Measurements from ENCODE around the gene LMX1B.
"Not testable (repeated sequence)": the region's sequence is repeated elsewhere in the genome, so short reads cannot be mapped to it uniquely, and the experiment has no call there.

Gene LMX1B

GRCh38 chr9:126613651-126614050 is at the start of gene LMX1B:
Gene LMX1B, plus strand, starts transcription at chr9:126613928. Its CDS starts 522 bp downstream, at chr9:126614450.
- FAIRE-seq: no peak

- FAIRE-seq: no peak
Observed at GRCh38 chr9:126564128-126564527, 49.6 kb upstream of the LMX1B start.

- FAIRE-seq: no peak
Observed at GRCh38 chr9:126564716-126565115, 49.0 kb upstream of the LMX1B start.

GRCh38 chr9:126565336-126566128 is 48.2 kb upstream of the LMX1B start:
- no peak for FAIRE-seq

GRCh38 chr9:126569036-126569435 is 44.7 kb upstream of the LMX1B start:
- FAIRE-seq: no peak

- no peak for FAIRE-seq
Observed at GRCh38 chr9:126578029-126578428, 35.7 kb upstream of the LMX1B start.

- not testable (repeated sequence) for FAIRE-seq
Observed at GRCh38 chr9:126580319-126580718, 33.4 kb upstream of the LMX1B start.

GRCh38 chr9:126581893-126582292 is 31.8 kb upstream of the LMX1B start:
- no peak for FAIRE-seq

- no peak for FAIRE-seq
Observed at GRCh38 chr9:126582427-126582826, 31.3 kb upstream of the LMX1B start.

GRCh38 chr9:126583144-126583760 is 30.5 kb upstream of the LMX1B start:
- no peak for FAIRE-seq

GRCh38 chr9:126584611-126585010 is 29.1 kb upstream of the LMX1B start:
- FAIRE-seq: no peak

- no peak for FAIRE-seq
Observed at GRCh38 chr9:126586236-126586635, 27.5 kb upstream of the LMX1B start.

GRCh38 chr9:126587187-126588185 is 26.2 kb upstream of the LMX1B start:
- FAIRE-seq: no peak

- FAIRE-seq: no peak
Observed at GRCh38 chr9:126588491-126589168, 25.1 kb upstream of the LMX1B start.

GRCh38 chr9:126589349-126589748 is 24.4 kb upstream of the LMX1B start:
- no peak for FAIRE-seq

- peak; percentile 34 for FAIRE-seq
Observed at GRCh38 chr9:126591083-126591482, 22.6 kb upstream of the LMX1B start.

- FAIRE-seq: no peak
Observed at GRCh38 chr9:126591922-126592321, 21.8 kb upstream of the LMX1B start.

GRCh38 chr9:126592461-126592860 is 21.3 kb upstream of the LMX1B start:
- no peak for FAIRE-seq

GRCh38 chr9:126595982-126596381 is 17.7 kb upstream of the LMX1B start:
- no peak for FAIRE-seq

GRCh38 chr9:126599047-126599650 is 14.6 kb upstream of the LMX1B start:
- FAIRE-seq: no peak

GRCh38 chr9:126604059-126605055 is 9.4 kb upstream of the LMX1B start:
- no peak for FAIRE-seq
